K562 (cell line): ENCODE results near the gene GTPBP6.

Experiments used
- BHLHE40 ChIP-seq: IDR thresholded peaks from 2 replicates; pipeline ENCODE4 v1.6.1; 2011; ENCODE audit warnings: low read length, improper control_type of control experiment
- CBFB ChIP-seq: sonication (generic); formaldehyde crosslinking; IDR thresholded peaks from 2 replicates; pipeline ENCODE4 v1.4.0; 2020; ENCODE audit warnings: mild to moderate bottlenecking, missing genetic modification reagents
- CGGBP1 ChIP-seq: fragments of 250-450 bp; sonication (Bioruptor Pico); IDR thresholded peaks from 2 replicates; pipeline ENCODE4 v1.9.0; 2021; ENCODE audit warnings: mild to moderate bottlenecking
- DPF2 ChIP-seq: fragments of 450-650 bp; IDR thresholded peaks from 2 replicates; pipeline ENCODE4 v1.6.1; 2016
- ETS1 ChIP-seq: conservative IDR thresholded peaks from 2 replicates; pipeline ENCODE4 v1.6.1; 2011; ENCODE audit warnings: low read depth, mild to moderate bottlenecking, low read length; ENCODE audit not compliant: control insufficient read depth
- ETV5 ChIP-seq: sonication (generic); formaldehyde crosslinking; IDR thresholded peaks from 2 replicates; pipeline ENCODE4 v1.4.0; 2020; ENCODE audit warnings: low read depth, mild to moderate bottlenecking, missing genetic modification reagents
- EZH2 ChIP-seq: IDR thresholded peaks from 2 replicates; pipeline ENCODE4 v1.6.1; 2012; ENCODE audit warnings: low read depth, mild to moderate bottlenecking, inconsistent platforms, low read length, borderline replicate concordance
- MAX ChIP-seq: sonication (generic); formaldehyde crosslinking; IDR thresholded peaks from 2 replicates; pipeline ENCODE4 v1.9.0; 2022; ENCODE audit warnings: mild to moderate bottlenecking, missing genetic modification reagents
- MTF1 ChIP-seq: fragments of 250-450 bp; sonication (Bioruptor Pico); IDR thresholded peaks from 2 replicates; pipeline ENCODE4 v1.9.0; 2021; ENCODE audit warnings: moderate library complexity, mild to moderate bottlenecking, inconsistent platforms, borderline replicate concordance
- PHB ChIP-seq: fragments of 250-450 bp; sonication (Bioruptor Pico); IDR thresholded peaks from 2 replicates; pipeline ENCODE4 v1.5.0; 2021
- TFAP4 ChIP-seq: sonication (generic); formaldehyde crosslinking; IDR thresholded peaks from 2 replicates; pipeline ENCODE4 v1.8.0; 2022; ENCODE audit warnings: missing genetic modification reagents, mild to moderate bottlenecking, moderate library complexity, borderline replicate concordance
- ZNF584 ChIP-seq: fragments of 200-800 bp; sonication (Bioruptor generic); IDR thresholded peaks from 2 replicates; pipeline ENCODE4 v1.6.1; 2016; ENCODE audit warnings: low read depth, mild to moderate bottlenecking, missing genetic modification characterization, missing compliant biosample characterization

- no peak for TF ChIP-seq CBFB
- no peak for TF ChIP-seq ZNF584 (CRISPR knock-in tag)
- no peak for TF ChIP-seq PHB (CRISPR knock-in tag)
- no peak for TF ChIP-seq CGGBP1
- no peak for TF ChIP-seq DPF2
- TF ChIP-seq BHLHE40: no peak
- TF ChIP-seq EZH2: no peak
- no peak for TF ChIP-seq TFAP4 (CRISPR knock-in tag)
- TF ChIP-seq ETV5 (CRISPR knock-in tag): no peak
- TF ChIP-seq MTF1 (CRISPR knock-in tag): no peak
- no peak for TF ChIP-seq MAX (CRISPR knock-in tag)
- no peak for TF ChIP-seq ETS1
These were observed 3.6 kb downstream of the GTPBP6 start for GRCh38 chrX:314781-315595.
